ENCODE data around the gene CAMK2D. TPM values are rescaled to one million over a fixed set of nuclear protein-coding genes. Genes with fewer than 3 reads are reported as not detected.

CAMK2D gene
- total RNA-seq, 1 experiment from 2014 or later, result 7.1 TPM

- intact Hi-C loops (cut with micrococcal nuclease; ENCODE audit: unreplicated experiment), result no loop called here
- no TSS peak for BruUV-seq (replicated peaks)
- CTCF ChIA-PET, result no interaction called here
- H3K9me3 ChIP-seq (ENCODE audit: insufficient read depth, low read depth), result no peaks in the 10 kb centered on the region
- H3K79me2 ChIP-seq (ENCODE audit: low read depth), result no peaks in the 10 kb centered on the region
- no peak overlapping the region for H3K27ac ChIP-seq
- no peak overlapping the region for H2AFZ ChIP-seq
- no peaks in the 10 kb centered on the region for H4K20me1 ChIP-seq (ENCODE audit: insufficient read depth)
- no peaks in the 10 kb centered on the region for H3F3A ChIP-seq (ENCODE audit: insufficient read depth, low read depth)
- no peaks in the 10 kb centered on the region for H3K36me3 ChIP-seq (ENCODE audit: low read depth)
- no peak overlapping the region for H3K4me2 ChIP-seq
- no peaks in the 10 kb centered on the region for H3K4me1 ChIP-seq (replicated peaks; ENCODE audit: insufficient read depth)
- DNase-seq, result no peak
- H3K9me2 ChIP-seq (ENCODE audit: insufficient read depth), result no peaks in the 10 kb centered on the region
- POLR2A ChIA-PET (ENCODE audit: unreplicated experiment), result no interaction called here
- no peak overlapping the region for H3K4me3 ChIP-seq
- no peaks in the 10 kb centered on the region for H3K27me3 ChIP-seq (ENCODE audit: insufficient read depth, low read depth)
- TF ChIP-seq CTCF (conservative IDR thresholded peaks at IDR 0.05), result no peak
- TF ChIP-seq EZH2 (IDR thresholded peaks at IDR 0.05; ENCODE audit: low read depth), result no peak
Observed at GRCh38 chr4:113566015-113566795, 195.3 kb downstream of the CAMK2D start.

GRCh38 chr4:113565702-113566012 lies 195.9 kb downstream of the CAMK2D start:
- TF ChIP-seq CTCF (conservative IDR thresholded peaks at IDR 0.05) (no peak), EZH2 (IDR thresholded peaks at IDR 0.05; ENCODE audit: low read depth) (no peak)
- ChIA-PET POLR2A (ENCODE audit: unreplicated experiment) (no interaction called here), CTCF (no interaction called here)
- Histone ChIP-seq H3K27ac (no peak overlapping the region), H3K4me2 (no peak overlapping the region), H3K36me3 (ENCODE audit: low read depth) (no peaks in the 10 kb centered on the region), H4K20me1 (ENCODE audit: insufficient read depth) (no peaks in the 10 kb centered on the region), H3F3A (ENCODE audit: insufficient read depth, low read depth) (no peaks in the 10 kb centered on the region), H3K79me2 (ENCODE audit: low read depth) (no peaks in the 10 kb centered on the region), H2AFZ (no peak overlapping the region), H3K4me3 (no peak overlapping the region), H3K9me3 (ENCODE audit: insufficient read depth, low read depth) (no peaks in the 10 kb centered on the region), H3K4me1 (replicated peaks; ENCODE audit: insufficient read depth) (no peaks in the 10 kb centered on the region), H3K9me2 (ENCODE audit: insufficient read depth) (no peaks in the 10 kb centered on the region), H3K27me3 (ENCODE audit: insufficient read depth, low read depth) (no peaks in the 10 kb centered on the region)
- DNase-seq, result no peak
- intact Hi-C loops (cut with micrococcal nuclease; ENCODE audit: unreplicated experiment), result no loop called here
- no TSS peak for BruUV-seq (replicated peaks)

- CTCF ChIA-PET, result no interaction called here
- intact Hi-C loops (cut with micrococcal nuclease; ENCODE audit: unreplicated experiment), result no loop called here
Observed at GRCh38 chr4:113564493-113564892, 197.0 kb downstream of the CAMK2D start.

More at GRCh38 chr4:113564493-113564892, 197.0 kb downstream of the CAMK2D start:
- Histone ChIP-seq H3K79me2 (ENCODE audit: low read depth) (no peaks in the 10 kb centered on the region), H3K27ac (no peak overlapping the region), H3F3A (ENCODE audit: insufficient read depth, low read depth) (no peaks in the 10 kb centered on the region), H4K20me1 (ENCODE audit: insufficient read depth) (no peaks in the 10 kb centered on the region), H2AFZ (no peak overlapping the region), H3K9me2 (ENCODE audit: insufficient read depth) (no peaks in the 10 kb centered on the region), H3K4me1 (replicated peaks; ENCODE audit: insufficient read depth) (no peaks in the 10 kb centered on the region), H3K4me2 (no peak overlapping the region), H3K9me3 (ENCODE audit: insufficient read depth, low read depth) (no peaks in the 10 kb centered on the region), H3K27me3 (ENCODE audit: insufficient read depth, low read depth) (no peaks in the 10 kb centered on the region), H3K4me3 (no peak overlapping the region), H3K36me3 (ENCODE audit: low read depth) (no peaks in the 10 kb centered on the region)
- no TSS peak for BruUV-seq (replicated peaks)
- POLR2A ChIA-PET (ENCODE audit: unreplicated experiment), result interaction anchor here (0.6 kb wide), 1 partner anchor 20 kb away, joined by 3 read pairs; no protein-coding TSS in a partner anchor
- TF ChIP-seq EZH2 (IDR thresholded peaks at IDR 0.05; ENCODE audit: low read depth) (no peak), CTCF (conservative IDR thresholded peaks at IDR 0.05) (no peak)
- DNase-seq, result no peak

All from PC-9 (cell line).